Tibial nerve (tissue), 4 donors: ENCODE data around the gene SRP54. TPM values are rescaled to one million over a fixed set of nuclear protein-coding genes. Genes with fewer than 3 reads are reported as not detected.

Source experiments
- DNase-seq, 2 donors: peaks; one replicate each; pipeline ENCODE4 v3.0.0-alpha.2; 2019; ENCODE audit warnings: low spot score in 2 of 2
- H3K27ac ChIP-seq, 4 donors: fragments of 200-600 bp; sonication (generic) in 3 of 4; one replicate each; pipeline ENCODE4 v1.5.1; 2017 to 2019; ENCODE audit warnings: mild to moderate bottlenecking in 1 of 4
- H3K27me3 ChIP-seq, 2 donors: fragments of 200-600 bp; sonication (generic) in 1 of 2; one replicate each; pipeline versions ENCODE4 v1.5.1 to v1.6.0; 2017 to 2019
- H3K36me3 ChIP-seq, 3 donors: fragments of 200-600 bp; sonication (generic); one replicate each; pipeline ENCODE4 v1.5.1; 2018 to 2019
- H3K4me1 ChIP-seq, 4 donors: fragments of 200-600 bp; sonication (generic) in 3 of 4; one replicate each; pipeline ENCODE4 v1.5.1; 2017 to 2019
- H3K4me3 ChIP-seq, 4 donors: fragments of 200-600 bp; sonication (generic) in 3 of 4; one replicate each; pipeline ENCODE4 v1.5.1; 2017 to 2019; ENCODE audit warnings: mild to moderate bottlenecking in 1 of 4, moderate library complexity in 1 of 4
- H3K9me3 ChIP-seq, 4 donors: fragments of 200-600 bp; sonication (generic) in 3 of 4; one replicate each; pipeline ENCODE4 v1.5.1; 2017 to 2019
- EP300 ChIP-seq, 2 donors: sonication (generic); formaldehyde crosslinking; IDR thresholded peaks; one replicate each; pipeline ENCODE4 v1.6.1; 2017; ENCODE audit warnings: antibody characterized with exemption in 2 of 2, mild to moderate bottlenecking in 1 of 2
- POLR2A ChIP-seq, 2 donors: fragments of 450-650 bp; IDR thresholded peaks; one replicate each; pipeline ENCODE4 v1.6.1; 2017; ENCODE audit warnings: antibody characterized with exemption in 2 of 2, mild to moderate bottlenecking in 2 of 2, moderate library complexity in 2 of 2
- WGBS, 2 donors: methylation state at CpG; one replicate each; pipeline ENCODE4 v1.1.5; 2018; 5-methylcytosine and 5-hydroxymethylcytosine counted together
- total RNA-seq, 4 donors: library from RNA; depleted of rRNA; stranded (reverse); fragments of >200 nt; gene quantifications; one replicate each; pipeline ENCODE4 v1.1.0, GENCODE V29; 2016
- TF ChIP-seq, protein P1 (sequence below), 5 experiments: fragments of 200-600 bp in 3 of 5; fragments of 450-650 bp in 2 of 5; sonication (generic) in 3 of 5; IDR thresholded peaks; one replicate each; pipeline ENCODE4 v1.5.1; 2016 to 2019; ENCODE audit warnings: antibody characterized with exemption in 5 of 5, mild to moderate bottlenecking in 3 of 5, moderate library complexity in 2 of 5

The SRP54 gene
- 10 to 100 TPM; 49.0 to 67.7 (median 52.3) TPM for total RNA-seq

GRCh38 chr14:34982421-34983147, at the start of gene SRP54:
TSS of gene SRP54 (plus strand) at chr14:34982992. CDS start at chr14:34996710, 13,718 bp downstream.
- TF ChIP-seq EP300 (IDR thresholded peaks at IDR 0.05) = peak; percentile 70 to 99
- TF ChIP-seq, protein P1, sequence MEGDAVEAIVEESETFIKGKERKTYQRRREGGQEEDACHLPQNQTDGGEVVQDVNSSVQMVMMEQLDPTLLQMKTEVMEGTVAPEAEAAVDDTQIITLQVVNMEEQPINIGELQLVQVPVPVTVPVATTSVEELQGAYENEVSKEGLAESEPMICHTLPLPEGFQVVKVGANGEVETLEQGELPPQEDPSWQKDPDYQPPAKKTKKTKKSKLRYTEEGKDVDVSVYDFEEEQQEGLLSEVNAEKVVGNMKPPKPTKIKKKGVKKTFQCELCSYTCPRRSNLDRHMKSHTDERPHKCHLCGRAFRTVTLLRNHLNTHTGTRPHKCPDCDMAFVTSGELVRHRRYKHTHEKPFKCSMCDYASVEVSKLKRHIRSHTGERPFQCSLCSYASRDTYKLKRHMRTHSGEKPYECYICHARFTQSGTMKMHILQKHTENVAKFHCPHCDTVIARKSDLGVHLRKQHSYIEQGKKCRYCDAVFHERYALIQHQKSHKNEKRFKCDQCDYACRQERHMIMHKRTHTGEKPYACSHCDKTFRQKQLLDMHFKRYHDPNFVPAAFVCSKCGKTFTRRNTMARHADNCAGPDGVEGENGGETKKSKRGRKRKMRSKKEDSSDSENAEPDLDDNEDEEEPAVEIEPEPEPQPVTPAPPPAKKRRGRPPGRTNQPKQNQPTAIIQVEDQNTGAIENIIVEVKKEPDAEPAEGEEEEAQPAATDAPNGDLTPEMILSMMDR (IDR thresholded peaks at IDR 0.05) = peak in 1 of 5 experiments; percentile 42
- TF ChIP-seq POLR2A (IDR thresholded peaks at IDR 0.05) = peak; percentile 72 to 91
- DNase-seq = peak; percentile 95
- H3K4me1 ChIP-seq = peaks cover 2 to 42% (median 25%) of the 10 kb centered on the region in 4 donors
- H3K36me3 ChIP-seq = no peaks in the 10 kb centered on the region
- no peaks in the 10 kb centered on the region for H3K27me3 ChIP-seq
- 0 to 1% methylated on average over 44 to 45 of the region's 45 CpGs for WGBS, 2 donors
- peak within 1 kb of the TSS; percentile 71 to 98 (median 86) for H3K4me3 ChIP-seq
- no peaks in the 10 kb centered on the region for H3K9me3 ChIP-seq
- peak within 1 kb of the TSS; percentile 96 to 99 (median 96) for H3K27ac ChIP-seq

DNA sequence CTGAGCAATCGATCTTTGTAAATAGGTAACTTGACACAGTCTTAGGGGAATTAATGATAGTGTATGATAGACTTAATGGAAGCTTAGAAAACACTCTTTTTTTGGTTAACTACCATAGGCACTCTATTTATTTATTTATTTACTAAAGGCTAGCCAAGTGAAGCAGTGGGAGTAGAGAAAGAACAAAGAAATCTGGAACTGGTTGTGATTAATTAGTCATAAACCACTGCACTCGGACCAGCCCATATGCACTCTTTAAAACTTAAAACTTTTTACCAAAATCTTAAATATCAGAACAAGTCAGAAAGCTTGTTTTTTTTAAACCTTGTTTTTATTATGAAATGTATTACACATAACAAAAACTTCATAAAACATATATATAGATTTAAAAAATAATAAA, 49.5 kb upstream of the SRP54 start:
- no peak for DNase-seq
- TF ChIP-seq EP300 (IDR thresholded peaks at IDR 0.05) (no peak), POLR2A (IDR thresholded peaks at IDR 0.05) (no peak)
- TF ChIP-seq, protein P1 (IDR thresholded peaks at IDR 0.05) = no peak
- WGBS, 2 donors = 84 to 89% methylated on average over 2 of the region's 2 CpGs
- no peak overlapping the region for H3K4me3 ChIP-seq
- no peak overlapping the region for H3K27ac ChIP-seq
- no peaks in the 10 kb centered on the region for H3K4me1 ChIP-seq
- H3K9me3 ChIP-seq = no peaks in the 10 kb centered on the region
- H3K36me3 ChIP-seq = no peaks in the 10 kb centered on the region
- H3K27me3 ChIP-seq = no peaks in the 10 kb centered on the region

DNA sequence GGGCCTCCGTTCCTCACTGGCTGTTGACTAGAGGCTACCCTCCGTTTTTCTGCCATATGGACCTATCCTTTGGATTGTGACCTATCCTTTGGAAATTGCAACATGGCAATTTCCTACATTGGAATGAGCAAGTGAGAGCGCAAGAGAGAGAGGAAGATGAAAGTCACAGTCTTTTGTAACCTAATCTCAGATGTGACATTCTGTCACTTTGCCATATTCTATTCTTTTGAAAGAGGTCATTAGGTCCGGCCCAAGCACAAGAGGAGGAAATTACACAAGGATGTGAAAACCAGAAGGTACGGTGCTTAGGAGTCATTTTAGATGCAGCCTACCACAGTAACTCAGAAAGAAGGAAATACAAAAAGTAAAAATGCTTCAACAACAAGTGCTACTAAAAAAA, 47.3 kb upstream of the SRP54 start:
- Histone ChIP-seq H3K36me3 (peaks cover 0 to 13% (median 0%) of the 10 kb centered on the region in 3 donors), H3K27me3 (no peaks in the 10 kb centered on the region), H3K4me1 (no peaks in the 10 kb centered on the region), H3K4me3 (no peak overlapping the region), H3K27ac (no peak overlapping the region), H3K9me3 (no peaks in the 10 kb centered on the region)
- 80 to 89% methylated on average over 5 of the region's 5 CpGs for WGBS, 2 donors
- DNase-seq = no peak
- no peak for TF ChIP-seq POLR2A (IDR thresholded peaks at IDR 0.05)
- TF ChIP-seq EP300 (IDR thresholded peaks at IDR 0.05) = no peak
- TF ChIP-seq, protein P1 (IDR thresholded peaks at IDR 0.05) = no peak

DNA sequence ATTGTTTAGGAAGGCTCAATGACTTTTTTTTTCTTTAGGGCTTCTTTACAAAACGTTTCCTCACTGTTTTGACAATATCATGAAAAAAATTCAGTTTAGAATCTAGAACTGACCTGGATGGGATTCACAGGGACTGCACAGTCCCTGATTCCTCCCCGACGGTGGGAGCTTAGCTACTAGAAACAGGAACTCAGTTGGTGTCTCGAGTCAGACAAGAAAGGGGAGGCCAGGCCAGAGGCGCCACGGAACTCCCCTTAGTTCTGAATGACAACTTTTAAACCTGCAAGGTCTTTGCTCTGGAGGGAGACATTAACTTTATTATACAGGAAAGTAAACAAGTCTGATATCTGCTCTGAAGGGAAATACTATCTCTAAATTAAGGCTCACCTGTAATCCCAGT, 45.4 kb upstream of the SRP54 start:
- Histone ChIP-seq H3K9me3 (no peaks in the 10 kb centered on the region), H3K4me1 (no peaks in the 10 kb centered on the region), H3K27me3 (no peaks in the 10 kb centered on the region), H3K27ac (no peak overlapping the region), H3K4me3 (no peak overlapping the region), H3K36me3 (peaks cover 0 to 19% (median 0%) of the 10 kb centered on the region in 3 donors)
- no peak for DNase-seq
- TF ChIP-seq EP300 (IDR thresholded peaks at IDR 0.05) (no peak), POLR2A (IDR thresholded peaks at IDR 0.05) (no peak)
- TF ChIP-seq, protein P1 (IDR thresholded peaks at IDR 0.05) = no peak
- 71 to 86% methylated on average over 6 of the region's 6 CpGs for WGBS, 2 donors

GRCh38 chr14:34937876-34938275, 44.9 kb upstream of the SRP54 start:
- peaks cover 0 to 21% (median 0%) of the 10 kb centered on the region in 3 donors for H3K36me3 ChIP-seq
- H3K27ac ChIP-seq = no peak overlapping the region
- H3K27me3 ChIP-seq = no peaks in the 10 kb centered on the region
- no peak overlapping the region for H3K4me3 ChIP-seq
- H3K9me3 ChIP-seq = no peaks in the 10 kb centered on the region
- TF ChIP-seq EP300 (IDR thresholded peaks at IDR 0.05) (no peak), POLR2A (IDR thresholded peaks at IDR 0.05) (no peak)
- TF ChIP-seq, protein P1 (IDR thresholded peaks at IDR 0.05) = no peak
- DNase-seq = no peak
- H3K4me1 ChIP-seq = no peaks in the 10 kb centered on the region
- WGBS, 2 donors = 84 to 88% methylated on average over 3 of the region's 3 CpGs
